Measurements from ENCODE around the gene FRA10AC1. TPM values are rescaled to one million over a fixed set of nuclear protein-coding genes. Genes with fewer than 3 reads are reported as not detected.

The FRA10AC1 gene
- total RNA-seq, 4 donors from 2014 or later, result 1.9 to 37.4 (median 13.9) TPM

GRCh38 chr10:93726024-93726423 is 23.6 kb upstream of the FRA10AC1 start:
- DNase-seq, result no peak
- peaks cover 25% of the 10 kb centered on the region for H3K27me3 ChIP-seq
- H3K36me3 ChIP-seq, result no peaks in the 10 kb centered on the region
- H3K9me3 ChIP-seq, result no peaks in the 10 kb centered on the region
- WGBS, 2 donors (ENCODE audit: low coverage in 1 of 2), result 78 to 79% methylated on average over 1 of the region's 1 CpG
- TF ChIP-seq CTCF (IDR thresholded peaks at IDR 0.05) (no peak), EP300 (IDR thresholded peaks at IDR 0.05; ENCODE audit: low read depth) (no peak), POLR2AphosphoS5 (IDR thresholded peaks at IDR 0.05) (no peak)
- no peaks in the 10 kb centered on the region for H3K4me1 ChIP-seq
- no peak overlapping the region for H3K4me3 ChIP-seq
- no peak overlapping the region for H3K27ac ChIP-seq
- in situ Hi-C loops (cut with MboI; ENCODE audit: low pct_ligation_motif_present in 1 of 4, low pct_unique_long_range_greater_than_20kb in 1 of 4, low sequenced_read_pairs in 3 of 4) (no loop called here), intact Hi-C loops (cut with DNase I; ENCODE audit: low total_unique reads) (no loop called here)

GRCh38 chr10:93723153-93723552 is 20.8 kb upstream of the FRA10AC1 start:
- WGBS, 2 donors (ENCODE audit: low coverage in 1 of 2), result 69% methylated on average over 2 of the region's 2 CpGs
- in situ Hi-C loops (cut with MboI; ENCODE audit: low pct_ligation_motif_present in 1 of 4, low pct_unique_long_range_greater_than_20kb in 1 of 4, low sequenced_read_pairs in 3 of 4) (no loop called here), intact Hi-C loops (cut with DNase I; ENCODE audit: low total_unique reads) (no loop called here)
- Histone ChIP-seq H3K27ac (no peak overlapping the region), H3K9me3 (no peaks in the 10 kb centered on the region), H3K27me3 (peaks cover 23% of the 10 kb centered on the region), H3K36me3 (no peaks in the 10 kb centered on the region), H3K4me3 (no peak overlapping the region), H3K4me1 (no peaks in the 10 kb centered on the region)
- no peak for DNase-seq
- TF ChIP-seq POLR2A (IDR thresholded peaks at IDR 0.05) (no peak), CTCF (IDR thresholded peaks at IDR 0.05) (no peak), EP300 (IDR thresholded peaks at IDR 0.05; ENCODE audit: low read depth) (no peak), POLR2AphosphoS5 (IDR thresholded peaks at IDR 0.05) (no peak)

GRCh38 chr10:93722550-93722949 is 20.2 kb upstream of the FRA10AC1 start:
- intact Hi-C loops (cut with DNase I; ENCODE audit: low total_unique reads) (no loop called here), in situ Hi-C loops (cut with MboI; ENCODE audit: low pct_ligation_motif_present in 1 of 4, low pct_unique_long_range_greater_than_20kb in 1 of 4, low sequenced_read_pairs in 3 of 4) (no loop called here)
- Histone ChIP-seq H3K4me1 (no peaks in the 10 kb centered on the region), H3K36me3 (no peaks in the 10 kb centered on the region), H3K4me3 (no peak overlapping the region), H3K27ac (no peak overlapping the region), H3K9me3 (no peaks in the 10 kb centered on the region), H3K27me3 (peaks cover 21% of the 10 kb centered on the region)
- TF ChIP-seq POLR2A (IDR thresholded peaks at IDR 0.05), result no peak
- TF ChIP-seq CTCF (IDR thresholded peaks at IDR 0.05), result no peak
- no peak for TF ChIP-seq EP300 (IDR thresholded peaks at IDR 0.05; ENCODE audit: low read depth)
- TF ChIP-seq POLR2AphosphoS5 (IDR thresholded peaks at IDR 0.05), result no peak
- no peak for DNase-seq

- DNase-seq, result no peak
- Histone ChIP-seq H3K9me3 (no peaks in the 10 kb centered on the region), H3K27ac (no peak overlapping the region), H3K36me3 (no peaks in the 10 kb centered on the region), H3K27me3 (peaks cover 8% of the 10 kb centered on the region), H3K4me1 (no peaks in the 10 kb centered on the region), H3K4me3 (no peak overlapping the region)
- in situ Hi-C loops (cut with MboI; ENCODE audit: low pct_ligation_motif_present in 1 of 4, low pct_unique_long_range_greater_than_20kb in 1 of 4, low sequenced_read_pairs in 3 of 4) (no loop called here), intact Hi-C loops (cut with DNase I; ENCODE audit: low total_unique reads) (no loop called here)
- TF ChIP-seq CTCF (IDR thresholded peaks at IDR 0.05) (no peak), POLR2A (IDR thresholded peaks at IDR 0.05) (no peak), EP300 (IDR thresholded peaks at IDR 0.05; ENCODE audit: low read depth) (no peak), POLR2AphosphoS5 (IDR thresholded peaks at IDR 0.05) (no peak)
- WGBS, 2 donors (ENCODE audit: low coverage in 1 of 2), result 83 to 84% methylated on average over 1 to 3 of the region's 3 CpGs
Observed at GRCh38 chr10:93719901-93720300, 17.5 kb upstream of the FRA10AC1 start.

All from transverse colon (tissue), 4 donors.